ENCODE data around the gene ATP6V0B.

DNA sequence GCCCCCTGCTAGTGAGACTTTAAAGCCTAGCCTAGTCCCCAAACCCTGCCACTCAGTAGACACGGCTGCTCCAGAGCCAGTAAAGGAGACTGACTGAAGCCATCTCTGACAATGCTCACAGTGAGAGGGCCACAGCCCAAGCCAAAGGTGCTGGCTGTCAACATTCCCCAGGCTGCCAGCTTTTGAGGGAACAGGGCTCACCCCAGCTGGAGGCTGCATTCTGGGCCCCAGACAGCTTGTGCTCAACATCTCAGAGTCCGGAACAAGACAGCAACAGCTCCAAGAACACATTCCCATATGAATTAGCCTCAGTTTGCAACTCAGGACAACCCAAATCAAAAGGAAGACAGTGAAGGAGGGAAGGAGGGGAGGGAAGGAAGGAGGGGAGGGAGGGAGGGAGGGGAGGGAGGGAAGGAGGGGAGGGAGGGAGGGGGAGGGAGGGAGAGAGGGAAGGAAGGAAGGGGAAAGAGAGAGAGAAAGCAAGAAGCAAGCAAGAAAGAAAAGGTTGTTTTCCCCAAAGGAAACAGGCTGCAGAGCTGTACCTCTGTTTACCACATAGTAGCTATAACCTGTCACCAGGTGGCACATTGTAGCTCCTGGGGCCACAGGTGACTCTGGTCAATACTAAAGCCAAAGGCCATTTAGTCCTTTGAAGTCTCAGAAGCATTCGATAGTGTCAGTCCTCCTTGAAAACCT is 35.7 kb upstream of the ATP6V0B start:
- TF ChIP-seq GATA2 (IDR thresholded peaks at IDR 0.05; ENCODE audit: low read depth, low read length), result no peak
- TF ChIP-seq GATA3 (IDR thresholded peaks at IDR 0.05; ENCODE audit: low read depth, low read length), result no peak

Data from SH-SY5Y (cell line).